ENCODE data around the gene TXNRD2. TPM values are rescaled to one million over a fixed set of nuclear protein-coding genes. Genes with fewer than 3 reads are reported as not detected.

The TXNRD2 gene
- polyA plus RNA-seq, 1 donor from 2014 or later, result 4.1 TPM

GRCh38 chr22:19879992-19880785, 61.4 kb downstream of the TXNRD2 start:
- TF ChIP-seq REST (IDR thresholded peaks at IDR 0.05; ENCODE audit: borderline replicate concordance) (no peak), CTCF (IDR thresholded peaks at IDR 0.05; ENCODE audit: poor library complexity, severe bottlenecking) (no peak), EZH2 (IDR thresholded peaks at IDR 0.05; ENCODE audit: borderline replicate concordance, insufficient read depth, low read length, poor library complexity, severe bottlenecking) (no peak), TAF1 (IDR thresholded peaks at IDR 0.05; ENCODE audit: low read depth) (no peak), MXI1 (conservative IDR thresholded peaks at IDR 0.05; ENCODE audit: poor library complexity, severe bottlenecking) (no peak), SMC3 (conservative IDR thresholded peaks at IDR 0.05; ENCODE audit: poor library complexity) (no peak), EP300 (conservative IDR thresholded peaks at IDR 0.05; ENCODE audit: poor library complexity, severe bottlenecking) (no peak), POLR2AphosphoS5 (IDR thresholded peaks at IDR 0.05) (no peak)
- H3K9me2 ChIP-seq (ENCODE audit: insufficient read depth, low read length), result no peaks in the 10 kb centered on the region
- no peaks in the 10 kb centered on the region for H3K36me3 ChIP-seq (ENCODE audit: insufficient read depth, low read length)
- no peak overlapping the region for H2AFZ ChIP-seq (ENCODE audit: low read depth, low read length)
- no peak overlapping the region for H3K27ac ChIP-seq (ENCODE audit: low read length)
- no peaks in the 10 kb centered on the region for H4K20me1 ChIP-seq (ENCODE audit: insufficient read depth)
- H3K4me2 ChIP-seq (ENCODE audit: low read length), result no peak overlapping the region
- H3K27me3 ChIP-seq (ENCODE audit: insufficient read depth, low read depth, low read length), result no peaks in the 10 kb centered on the region
- H3K79me2 ChIP-seq (replicated peaks; ENCODE audit: insufficient read depth, low read length), result no peaks in the 10 kb centered on the region
- H3K9me3 ChIP-seq (ENCODE audit: low read length), result no peaks in the 10 kb centered on the region
- H3F3A ChIP-seq (ENCODE audit: insufficient read depth, low read length, poor library complexity, severe bottlenecking), result no peaks in the 10 kb centered on the region
- no peak overlapping the region for H3K9ac ChIP-seq (ENCODE audit: low read length)
- H3K4me3 ChIP-seq (ENCODE audit: low read length), result no peak overlapping the region

- H3K36me3 ChIP-seq (ENCODE audit: insufficient read depth, low read length), result no peaks in the 10 kb centered on the region
- no peak overlapping the region for H3K4me2 ChIP-seq (ENCODE audit: low read length)
- H4K20me1 ChIP-seq (ENCODE audit: insufficient read depth), result no peaks in the 10 kb centered on the region
- no peak overlapping the region for H3K9ac ChIP-seq (ENCODE audit: low read length)
- no peak for TF ChIP-seq TAF1 (IDR thresholded peaks at IDR 0.05; ENCODE audit: low read depth)
- TF ChIP-seq EZH2 (IDR thresholded peaks at IDR 0.05; ENCODE audit: borderline replicate concordance, insufficient read depth, low read length, poor library complexity, severe bottlenecking), result no peak
- TF ChIP-seq CTCF (IDR thresholded peaks at IDR 0.05; ENCODE audit: poor library complexity, severe bottlenecking), result no peak
- TF ChIP-seq POLR2AphosphoS5 (IDR thresholded peaks at IDR 0.05), result no peak
- TF ChIP-seq MXI1 (conservative IDR thresholded peaks at IDR 0.05; ENCODE audit: poor library complexity, severe bottlenecking), result no peak
- TF ChIP-seq REST (IDR thresholded peaks at IDR 0.05; ENCODE audit: borderline replicate concordance), result no peak
- no peak for TF ChIP-seq EP300 (conservative IDR thresholded peaks at IDR 0.05; ENCODE audit: poor library complexity, severe bottlenecking)
- no peak for TF ChIP-seq RAD21 (conservative IDR thresholded peaks at IDR 0.05)
- no peak for TF ChIP-seq SMC3 (conservative IDR thresholded peaks at IDR 0.05; ENCODE audit: poor library complexity)
- no peaks in the 10 kb centered on the region for H3K27me3 ChIP-seq (ENCODE audit: insufficient read depth, low read depth, low read length)
- H3K27ac ChIP-seq (ENCODE audit: low read length), result no peak overlapping the region
- H3K79me2 ChIP-seq (replicated peaks; ENCODE audit: insufficient read depth, low read length), result no peaks in the 10 kb centered on the region
- no peaks in the 10 kb centered on the region for H3K9me3 ChIP-seq (ENCODE audit: low read length)
- no peaks in the 10 kb centered on the region for H3K9me2 ChIP-seq (ENCODE audit: insufficient read depth, low read length)
- no peak overlapping the region for H2AFZ ChIP-seq (ENCODE audit: low read depth, low read length)
- no peak overlapping the region for H3K4me3 ChIP-seq (ENCODE audit: low read length)
- H3F3A ChIP-seq (ENCODE audit: insufficient read depth, low read length, poor library complexity, severe bottlenecking), result no peaks in the 10 kb centered on the region
These were observed 62.0 kb downstream of the TXNRD2 start for GRCh38 chr22:19879643-19879991.
